Activated CD4-positive, alpha-beta T cell treated with anti-CD3 and anti-CD28 coated beads, Interleukin-2, amount 10 ng/mL, durations not matched to agents 7 days and 5 days (primary cell): ENCODE results near the gene PHLPP1. TPM values are rescaled to one million over a fixed set of nuclear protein-coding genes. Genes with fewer than 3 reads are reported as not detected.

ENCODE experiments used
- CTCF ChIA-PET: fragments of 350-600 bp; sonication (Branson Sonifier 250); formaldehyde crosslinking; loops from one replicate; lab custom pipeline; 2021; ENCODE audit warnings: antibody characterized with exemption; lab: Charles Lee
- POLR2A ChIA-PET: fragments of 350-600 bp; sonication (Branson Sonifier 250); formaldehyde crosslinking; loops from one replicate; lab custom pipeline; 2021; ENCODE audit warnings: antibody characterized with exemption; lab: Charles Lee
- DNase-seq: peaks from one replicate; pipeline ENCODE4 v3.0.0-alpha.2; 2020
- H3K27ac Mint-ChIP-seq: one replicate; pipeline ENCODE4 v1.8.0; 2021; ENCODE audit warnings: mild to moderate bottlenecking, moderate library complexity, mixed read lengths
- H3K27me3 Mint-ChIP-seq: one replicate; pipeline ENCODE4 v1.8.0; 2021; ENCODE audit warnings: mixed read lengths
- H3K36me3 Mint-ChIP-seq: one replicate; pipeline ENCODE4 v1.8.0; 2021; ENCODE audit warnings: low read depth, mixed read lengths
- H3K4me1 Mint-ChIP-seq: one replicate; pipeline ENCODE4 v1.8.0; 2021; ENCODE audit warnings: mixed read lengths
- H3K4me3 Mint-ChIP-seq: one replicate; pipeline ENCODE4 v1.8.0; 2021; ENCODE audit warnings: mild to moderate bottlenecking, moderate library complexity, mixed read lengths
- H3K9me3 Mint-ChIP-seq: one replicate; pipeline ENCODE4 v1.8.0; 2021; ENCODE audit warnings: mixed read lengths
- total RNA-seq, 2 experiments: library from RNA; stranded (reverse); gene quantifications; one replicate each; pipeline ENCODE4 v1.2.3, GENCODE V29; 2021

PHLPP1 gene
- total RNA-seq, 2 experiments from 2014 or later: 2.7 to 3.8 TPM

GRCh38 chr18:62857263-62857976 lies 142.1 kb downstream of the PHLPP1 start:
- ChIA-PET POLR2A (no interaction called here), CTCF (interaction anchor here (1.3 to 2.3 kb wide), 2 partner anchors 11 to 37 kb away, joined by 3 to 4 read pairs; no protein-coding TSS in a partner anchor)
- peaks cover 1% of the 10 kb centered on the region for H3K4me1 Mint-ChIP-seq
- H3K27ac Mint-ChIP-seq: no peak overlapping the region
- H3K4me3 Mint-ChIP-seq: no peak overlapping the region
- no peaks in the 10 kb centered on the region for H3K9me3 Mint-ChIP-seq
- DNase-seq: no peak
- no peaks in the 10 kb centered on the region for H3K36me3 Mint-ChIP-seq
- no peaks in the 10 kb centered on the region for H3K27me3 Mint-ChIP-seq

GRCh38 chr18:62860062-62860461 lies 144.7 kb downstream of the PHLPP1 start:
- H3K27ac Mint-ChIP-seq: no peak overlapping the region
- H3K4me1 Mint-ChIP-seq: peaks cover 3% of the 10 kb centered on the region
- H3K36me3 Mint-ChIP-seq: no peaks in the 10 kb centered on the region
- H3K4me3 Mint-ChIP-seq: no peak overlapping the region
- no peaks in the 10 kb centered on the region for H3K27me3 Mint-ChIP-seq
- POLR2A ChIA-PET: no interaction called here
- CTCF ChIA-PET: interaction anchor here (0.7 kb wide), 1 partner anchor 10 kb away, joined by 4 read pairs; no protein-coding TSS in a partner anchor
- no peak for DNase-seq
- no peaks in the 10 kb centered on the region for H3K9me3 Mint-ChIP-seq

GRCh38 chr18:62862466-62862865 lies 147.1 kb downstream of the PHLPP1 start:
- H3K36me3 Mint-ChIP-seq: no peaks in the 10 kb centered on the region
- ChIA-PET CTCF (interaction anchor here (0.6 to 1.3 kb wide), 4 partner anchors 32 to 279 kb away, joined by 3 read pairs; no protein-coding TSS in a partner anchor), POLR2A (no interaction called here)
- no peak overlapping the region for H3K4me3 Mint-ChIP-seq
- H3K27ac Mint-ChIP-seq: no peak overlapping the region
- no peaks in the 10 kb centered on the region for H3K9me3 Mint-ChIP-seq
- peaks cover 3% of the 10 kb centered on the region for H3K4me1 Mint-ChIP-seq
- H3K27me3 Mint-ChIP-seq: no peaks in the 10 kb centered on the region
- no peak for DNase-seq

- CTCF ChIA-PET: interaction anchor here (0.6 to 1.2 kb wide), 2 partner anchors 13 to 99 kb away, joined by 3 to 4 read pairs; no protein-coding TSS in a partner anchor
- H3K9me3 Mint-ChIP-seq: no peaks in the 10 kb centered on the region
- POLR2A ChIA-PET: no interaction called here
- DNase-seq: no peak
- no peak overlapping the region for H3K27ac Mint-ChIP-seq
- H3K27me3 Mint-ChIP-seq: no peaks in the 10 kb centered on the region
- H3K4me1 Mint-ChIP-seq: peaks cover 3% of the 10 kb centered on the region
- no peaks in the 10 kb centered on the region for H3K36me3 Mint-ChIP-seq
- H3K4me3 Mint-ChIP-seq: no peak overlapping the region
Measured at GRCh38 chr18:62863579-62864001, 148.2 kb downstream of the PHLPP1 start.

GRCh38 chr18:62865498-62865897 lies 150.2 kb downstream of the PHLPP1 start:
- ChIA-PET POLR2A (no interaction called here), CTCF (interaction anchor here (0.5 kb wide), 1 partner anchor 59 kb away, joined by 6 read pairs; no protein-coding TSS in a partner anchor)
- H3K4me1 Mint-ChIP-seq: peaks cover 18% of the 10 kb centered on the region
- H3K4me3 Mint-ChIP-seq: no peak overlapping the region
- no peak overlapping the region for H3K27ac Mint-ChIP-seq
- H3K36me3 Mint-ChIP-seq: no peaks in the 10 kb centered on the region
- H3K9me3 Mint-ChIP-seq: no peaks in the 10 kb centered on the region
- no peak for DNase-seq
- no peaks in the 10 kb centered on the region for H3K27me3 Mint-ChIP-seq

GRCh38 chr18:62867534-62867933 lies 152.2 kb downstream of the PHLPP1 start:
- POLR2A ChIA-PET: no interaction called here
- no peak overlapping the region for H3K27ac Mint-ChIP-seq
- no peak for DNase-seq
- no peaks in the 10 kb centered on the region for H3K36me3 Mint-ChIP-seq
- H3K4me1 Mint-ChIP-seq: peaks cover 16% of the 10 kb centered on the region
- H3K9me3 Mint-ChIP-seq: no peaks in the 10 kb centered on the region
- no peak overlapping the region for H3K4me3 Mint-ChIP-seq
- CTCF ChIA-PET: interaction anchor here (0.7 to 0.9 kb wide), 2 partner anchors 9 kb away, joined by 3 to 7 read pairs; no protein-coding TSS in a partner anchor
- H3K27me3 Mint-ChIP-seq: no peaks in the 10 kb centered on the region

GRCh38 chr18:62868645-62869044 lies 153.3 kb downstream of the PHLPP1 start:
- ChIA-PET CTCF (interaction anchor here (1.1 to 1.4 kb wide), 2 partner anchors 13 to 154 kb away, joined by 3 to 4 read pairs; partner anchors contain the start of gene PHLPP1), POLR2A (no interaction called here)
- peak overlapping the region; percentile 95 for H3K27ac Mint-ChIP-seq
- no peaks in the 10 kb centered on the region for H3K36me3 Mint-ChIP-seq
- no peak overlapping the region for H3K4me3 Mint-ChIP-seq
- no peaks in the 10 kb centered on the region for H3K9me3 Mint-ChIP-seq
- H3K4me1 Mint-ChIP-seq: peaks cover 15% of the 10 kb centered on the region
- DNase-seq: no peak
- H3K27me3 Mint-ChIP-seq: no peaks in the 10 kb centered on the region

- no peak overlapping the region for H3K4me3 Mint-ChIP-seq
- POLR2A ChIA-PET: no interaction called here
- DNase-seq: no peak
- no peaks in the 10 kb centered on the region for H3K27me3 Mint-ChIP-seq
- CTCF ChIA-PET: interaction anchor here (0.9 kb wide), 1 partner anchor 23 kb away, joined by 3 read pairs; no protein-coding TSS in a partner anchor
- peaks cover 17% of the 10 kb centered on the region for H3K4me1 Mint-ChIP-seq
- no peak overlapping the region for H3K27ac Mint-ChIP-seq
- H3K36me3 Mint-ChIP-seq: no peaks in the 10 kb centered on the region
- no peaks in the 10 kb centered on the region for H3K9me3 Mint-ChIP-seq
Measured at GRCh38 chr18:62870643-62871042, 155.3 kb downstream of the PHLPP1 start.

DNA sequence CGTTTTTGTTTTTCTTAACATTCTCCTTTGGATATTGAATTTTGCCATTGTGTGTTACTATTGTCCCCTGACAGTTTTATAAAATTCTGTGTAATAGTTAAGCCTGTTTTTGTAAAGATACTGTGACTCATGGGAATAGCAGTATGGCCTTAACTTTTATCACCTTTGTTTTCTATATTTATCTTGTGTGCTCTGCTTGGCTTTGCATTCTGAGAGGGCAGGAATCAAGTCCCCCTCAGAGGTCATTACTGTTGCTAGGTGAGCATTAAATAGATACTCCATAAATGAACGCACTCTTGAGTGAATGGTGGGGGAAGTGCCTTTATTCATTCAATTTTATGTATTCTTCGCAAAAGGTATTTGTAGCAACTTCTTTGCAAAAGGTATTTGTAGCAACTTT lies 160.0 kb downstream of the PHLPP1 start:
- peaks cover 7% of the 10 kb centered on the region for H3K4me1 Mint-ChIP-seq
- no peak overlapping the region for H3K4me3 Mint-ChIP-seq
- H3K36me3 Mint-ChIP-seq: no peaks in the 10 kb centered on the region
- no peaks in the 10 kb centered on the region for H3K27me3 Mint-ChIP-seq
- H3K9me3 Mint-ChIP-seq: no peaks in the 10 kb centered on the region
- CTCF ChIA-PET: interaction anchor here (1.3 to 2.2 kb wide), 2 partner anchors 8 to 12 kb away, joined by 3 to 5 read pairs; no protein-coding TSS in a partner anchor
- DNase-seq: no peak
- POLR2A ChIA-PET: no interaction called here
- H3K27ac Mint-ChIP-seq: no peak overlapping the region

DNA sequence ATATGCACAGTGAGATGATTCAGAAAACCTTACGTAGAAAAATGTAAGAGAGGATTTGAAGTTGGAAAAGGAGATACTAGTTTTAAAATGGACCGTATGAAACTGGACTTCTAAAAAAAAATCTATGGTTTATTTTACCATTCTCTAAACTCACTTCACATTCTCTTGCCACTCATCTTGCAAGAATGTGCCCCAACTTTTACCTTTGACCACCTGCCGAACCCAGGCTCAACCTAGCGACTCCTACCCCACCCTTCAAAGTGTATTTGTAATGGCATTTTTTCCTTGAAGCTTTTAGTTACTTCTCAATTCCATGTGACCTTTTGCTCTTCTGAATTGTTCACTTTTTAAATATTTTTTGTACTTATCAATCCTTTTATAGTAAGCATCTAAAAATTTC lies 160.8 kb downstream of the PHLPP1 start:
- H3K27me3 Mint-ChIP-seq: no peaks in the 10 kb centered on the region
- H3K9me3 Mint-ChIP-seq: no peaks in the 10 kb centered on the region
- H3K36me3 Mint-ChIP-seq: no peaks in the 10 kb centered on the region
- no peak for DNase-seq
- H3K4me1 Mint-ChIP-seq: peaks cover 8% of the 10 kb centered on the region
- POLR2A ChIA-PET: no interaction called here
- CTCF ChIA-PET: interaction anchor here (1.3 to 2.2 kb wide), 2 partner anchors 9 to 11 kb away, joined by 3 to 5 read pairs; no protein-coding TSS in a partner anchor
- H3K27ac Mint-ChIP-seq: no peak overlapping the region
- H3K4me3 Mint-ChIP-seq: no peak overlapping the region

- H3K27ac Mint-ChIP-seq: no peak overlapping the region
- H3K36me3 Mint-ChIP-seq: no peaks in the 10 kb centered on the region
- ChIA-PET POLR2A (no interaction called here), CTCF (interaction anchor here (1.3 kb wide), 1 partner anchor 10 kb away, joined by 3 read pairs; no protein-coding TSS in a partner anchor)
- no peak for DNase-seq
- no peak overlapping the region for H3K4me3 Mint-ChIP-seq
- peaks cover 12% of the 10 kb centered on the region for H3K4me1 Mint-ChIP-seq
- H3K9me3 Mint-ChIP-seq: no peaks in the 10 kb centered on the region
- no peaks in the 10 kb centered on the region for H3K27me3 Mint-ChIP-seq
Measured at GRCh38 chr18:62876828-62877227, 161.5 kb downstream of the PHLPP1 start.

DNA sequence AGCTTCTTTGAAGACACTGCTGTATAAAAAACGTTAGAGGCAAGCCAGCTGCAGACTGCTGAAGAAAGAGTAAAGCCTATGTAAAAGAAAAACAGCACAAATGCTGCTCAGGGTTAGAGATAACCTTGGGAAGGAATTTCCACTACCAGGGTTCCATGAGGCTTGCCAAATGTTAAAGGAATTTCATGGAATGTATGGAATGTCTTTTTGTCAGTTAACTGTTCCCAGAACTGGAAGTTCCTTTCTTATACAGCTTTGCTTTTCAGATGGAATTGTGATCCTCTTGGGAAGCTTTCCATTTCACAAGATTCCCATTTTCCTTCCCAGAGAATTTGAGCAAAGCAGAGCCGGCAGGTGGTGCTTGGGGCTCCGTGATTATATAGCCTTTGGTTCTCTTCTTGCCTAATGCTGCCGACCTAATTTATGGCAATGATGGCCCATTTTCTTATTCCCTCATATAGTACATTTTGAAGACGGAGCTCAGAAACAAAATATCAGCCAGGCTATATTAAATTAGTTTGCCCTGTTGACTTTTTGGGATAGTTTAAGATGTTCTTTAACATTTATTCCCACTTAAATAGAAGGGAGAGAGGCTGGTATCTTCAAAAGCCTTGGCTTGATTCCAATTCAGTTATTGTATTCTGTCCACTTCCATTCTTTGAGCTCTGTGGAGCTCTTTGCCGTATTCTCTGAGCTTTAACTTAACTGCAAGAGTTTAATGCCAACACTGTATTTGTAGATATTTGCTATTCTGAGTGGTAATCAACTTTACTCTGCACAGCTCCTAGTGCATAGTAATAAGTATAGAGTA lies 162.3 kb downstream of the PHLPP1 start:
- POLR2A ChIA-PET: no interaction called here
- Mint-ChIP-seq H3K4me3 (no peak overlapping the region), H3K9me3 (no peaks in the 10 kb centered on the region)

More for the DNA sequence above, 162.3 kb downstream of the PHLPP1 start:
- Mint-ChIP-seq H3K27ac (no peak overlapping the region), H3K27me3 (no peaks in the 10 kb centered on the region), H3K36me3 (no peaks in the 10 kb centered on the region), H3K4me1 (peaks cover 12% of the 10 kb centered on the region)
- DNase-seq: no peak
- CTCF ChIA-PET: interaction anchor here (0.9 to 1.3 kb wide), 4 partner anchors 9 to 13 kb away, joined by 3 to 4 read pairs (median 3); no protein-coding TSS in a partner anchor
